ENCODE results near the gene SCN2B.

SCN2B gene

GRCh38 chr11:118175031-118175992 is 1.1 kb downstream of the SCN2B start:
- Histone ChIP-seq H3K4me1 (ENCODE audit: control insufficient read depth, insufficient read depth, low read length) (peaks cover 13% of the 10 kb centered on the region), H3K27me3 (ENCODE audit: control insufficient read depth, insufficient read depth, low read length) (peaks cover 16% of the 10 kb centered on the region), H3K9me3 (ENCODE audit: control insufficient read depth, insufficient read depth, low read length) (no peaks in the 10 kb centered on the region), H3K36me3 (ENCODE audit: control insufficient read depth, insufficient read depth, low read length) (no peaks in the 10 kb centered on the region), H3K27ac (ENCODE audit: low read length) (no peak overlapping the region), H3K4me3 (ENCODE audit: low read length) (no peak overlapping the region)
- DNase-seq (ENCODE audit: low read depth, low spot score) = no peak
- no CpG with 5 or more reads among the region's 13 CpGs for WGBS (ENCODE audit: insufficient coverage, insufficient read length)

GRCh38 chr11:118174006-118174567 is 2.4 kb downstream of the SCN2B start:
- no peak for DNase-seq (ENCODE audit: low read depth, low spot score)
- no CpG with 5 or more reads among the region's 9 CpGs for WGBS (ENCODE audit: insufficient coverage, insufficient read length)
- H3K4me3 ChIP-seq (ENCODE audit: low read length) = no peak overlapping the region
- H3K27ac ChIP-seq (ENCODE audit: low read length) = no peak overlapping the region
- peaks cover 22% of the 10 kb centered on the region for H3K27me3 ChIP-seq (ENCODE audit: control insufficient read depth, insufficient read depth, low read length)
- no peaks in the 10 kb centered on the region for H3K36me3 ChIP-seq (ENCODE audit: control insufficient read depth, insufficient read depth, low read length)
- no peaks in the 10 kb centered on the region for H3K9me3 ChIP-seq (ENCODE audit: control insufficient read depth, insufficient read depth, low read length)
- H3K4me1 ChIP-seq (ENCODE audit: control insufficient read depth, insufficient read depth, low read length) = peaks cover 11% of the 10 kb centered on the region

GRCh38 chr11:118172356-118172755 is 4.1 kb downstream of the SCN2B start:
- WGBS (ENCODE audit: insufficient coverage, insufficient read length) = no CpG with 5 or more reads among the region's 9 CpGs
- Histone ChIP-seq H3K36me3 (ENCODE audit: control insufficient read depth, insufficient read depth, low read length) (no peaks in the 10 kb centered on the region), H3K27me3 (ENCODE audit: control insufficient read depth, insufficient read depth, low read length) (peaks cover 22% of the 10 kb centered on the region), H3K9me3 (ENCODE audit: control insufficient read depth, insufficient read depth, low read length) (no peaks in the 10 kb centered on the region), H3K4me3 (ENCODE audit: low read length) (no peak overlapping the region), H3K27ac (ENCODE audit: low read length) (no peak overlapping the region), H3K4me1 (ENCODE audit: control insufficient read depth, insufficient read depth, low read length) (peaks cover 11% of the 10 kb centered on the region)
- DNase-seq (ENCODE audit: low read depth, low spot score) = no peak

GRCh38 chr11:118171269-118172062 is 5.0 kb downstream of the SCN2B start:
- H3K9me3 ChIP-seq (ENCODE audit: control insufficient read depth, insufficient read depth, low read length) = no peaks in the 10 kb centered on the region
- peaks cover 11% of the 10 kb centered on the region for H3K4me1 ChIP-seq (ENCODE audit: control insufficient read depth, insufficient read depth, low read length)
- no CpG with 5 or more reads among the region's 29 CpGs for WGBS (ENCODE audit: insufficient coverage, insufficient read length)
- H3K27ac ChIP-seq (ENCODE audit: low read length) = no peak overlapping the region
- peak overlapping the region; percentile 59; the same call in 1 of the 2 replicates for H3K4me3 ChIP-seq (ENCODE audit: low read length)
- peak; percentile 83 for DNase-seq (ENCODE audit: low read depth, low spot score)
- H3K36me3 ChIP-seq (ENCODE audit: control insufficient read depth, insufficient read depth, low read length) = no peaks in the 10 kb centered on the region
- H3K27me3 ChIP-seq (ENCODE audit: control insufficient read depth, insufficient read depth, low read length) = peaks cover 22% of the 10 kb centered on the region

- WGBS (ENCODE audit: insufficient coverage, insufficient read length) = no CpG with 5 or more reads among the region's 8 CpGs
- Histone ChIP-seq H3K4me1 (ENCODE audit: control insufficient read depth, insufficient read depth, low read length) (peaks cover 16% of the 10 kb centered on the region), H3K4me3 (ENCODE audit: low read length) (peak overlapping the region; percentile 59; the same call in 1 of the 2 replicates), H3K9me3 (ENCODE audit: control insufficient read depth, insufficient read depth, low read length) (no peaks in the 10 kb centered on the region), H3K27ac (ENCODE audit: low read length) (no peak overlapping the region), H3K36me3 (ENCODE audit: control insufficient read depth, insufficient read depth, low read length) (no peaks in the 10 kb centered on the region), H3K27me3 (ENCODE audit: control insufficient read depth, insufficient read depth, low read length) (peaks cover 22% of the 10 kb centered on the region)
- no peak for DNase-seq (ENCODE audit: low read depth, low spot score)
Observed at GRCh38 chr11:118170882-118171268, 5.6 kb downstream of the SCN2B start.

GRCh38 chr11:118170231-118170630 is 6.2 kb downstream of the SCN2B start:
- no CpG with 5 or more reads among the region's 9 CpGs for WGBS (ENCODE audit: insufficient coverage, insufficient read length)

GRCh38 chr11:118169300-118170140 is 6.9 kb downstream of the SCN2B start:
- Histone ChIP-seq H3K27me3 (ENCODE audit: control insufficient read depth, insufficient read depth, low read length) (peaks cover 17% of the 10 kb centered on the region), H3K27ac (ENCODE audit: low read length) (no peak overlapping the region), H3K4me1 (ENCODE audit: control insufficient read depth, insufficient read depth, low read length) (peaks cover 13% of the 10 kb centered on the region; the same call in 1 of the 2 replicates), H3K9me3 (ENCODE audit: control insufficient read depth, insufficient read depth, low read length) (no peaks in the 10 kb centered on the region), H3K36me3 (ENCODE audit: control insufficient read depth, insufficient read depth, low read length) (no peaks in the 10 kb centered on the region), H3K4me3 (ENCODE audit: low read length) (no peak overlapping the region)
- no CpG with 5 or more reads among the region's 7 CpGs for WGBS (ENCODE audit: insufficient coverage, insufficient read length)
- no peak for DNase-seq (ENCODE audit: low read depth, low spot score)

More at GRCh38 chr11:118170231-118170630, 6.2 kb downstream of the SCN2B start:
- H3K9me3 ChIP-seq (ENCODE audit: control insufficient read depth, insufficient read depth, low read length) = no peaks in the 10 kb centered on the region
- peaks cover 19% of the 10 kb centered on the region for H3K27me3 ChIP-seq (ENCODE audit: control insufficient read depth, insufficient read depth, low read length)
- no peak for DNase-seq (ENCODE audit: low read depth, low spot score)
- no peaks in the 10 kb centered on the region for H3K36me3 ChIP-seq (ENCODE audit: control insufficient read depth, insufficient read depth, low read length)
- H3K27ac ChIP-seq (ENCODE audit: low read length) = no peak overlapping the region
- H3K4me3 ChIP-seq (ENCODE audit: low read length) = no peak overlapping the region
- H3K4me1 ChIP-seq (ENCODE audit: control insufficient read depth, insufficient read depth, low read length) = peaks cover 14% of the 10 kb centered on the region; the same call in 1 of the 2 replicates

- no peak for DNase-seq (ENCODE audit: low read depth, low spot score)
- no peak overlapping the region for H3K4me3 ChIP-seq (ENCODE audit: low read length)
- no peaks in the 10 kb centered on the region for H3K36me3 ChIP-seq (ENCODE audit: control insufficient read depth, insufficient read depth, low read length)
- peaks cover 13% of the 10 kb centered on the region; the same call in 1 of the 2 replicates for H3K4me1 ChIP-seq (ENCODE audit: control insufficient read depth, insufficient read depth, low read length)
- H3K27ac ChIP-seq (ENCODE audit: low read length) = no peak overlapping the region
- no CpG with 5 or more reads among the region's 3 CpGs for WGBS (ENCODE audit: insufficient coverage, insufficient read length)
- H3K27me3 ChIP-seq (ENCODE audit: control insufficient read depth, insufficient read depth, low read length) = peaks cover 17% of the 10 kb centered on the region
- H3K9me3 ChIP-seq (ENCODE audit: control insufficient read depth, insufficient read depth, low read length) = no peaks in the 10 kb centered on the region
Observed at GRCh38 chr11:118168751-118169150, 7.7 kb downstream of the SCN2B start.

GRCh38 chr11:118168316-118168715 is 8.1 kb downstream of the SCN2B start:
- Histone ChIP-seq H3K27ac (ENCODE audit: low read length) (no peak overlapping the region), H3K4me1 (ENCODE audit: control insufficient read depth, insufficient read depth, low read length) (peaks cover 13% of the 10 kb centered on the region; the same call in 1 of the 2 replicates), H3K36me3 (ENCODE audit: control insufficient read depth, insufficient read depth, low read length) (no peaks in the 10 kb centered on the region), H3K9me3 (ENCODE audit: control insufficient read depth, insufficient read depth, low read length) (no peaks in the 10 kb centered on the region), H3K27me3 (ENCODE audit: control insufficient read depth, insufficient read depth, low read length) (peaks cover 17% of the 10 kb centered on the region), H3K4me3 (ENCODE audit: low read length) (no peak overlapping the region)
- DNase-seq (ENCODE audit: low read depth, low spot score) = no peak
- WGBS (ENCODE audit: insufficient coverage, insufficient read length) = no CpG with 5 or more reads among the region's 8 CpGs
